ENCODE data around the gene CCDC187.

GRCh38 chr9:136345281-136346156 lies 41.6 kb upstream of the CCDC187 start:
- TF ChIP-seq EZH2 (IDR thresholded peaks at IDR 0.05; ENCODE audit: low read depth) (no peak), CTCF (conservative IDR thresholded peaks at IDR 0.05) (peak; percentile 58; the same call in 1 of the 2 replicates)
